ENCODE results near the gene EIF4E1B. TPM values are rescaled to one million over a fixed set of nuclear protein-coding genes. Genes with fewer than 3 reads are reported as not detected.

The EIF4E1B gene
- total RNA-seq, 2 donors from 2014 or later = not detected

DNA sequence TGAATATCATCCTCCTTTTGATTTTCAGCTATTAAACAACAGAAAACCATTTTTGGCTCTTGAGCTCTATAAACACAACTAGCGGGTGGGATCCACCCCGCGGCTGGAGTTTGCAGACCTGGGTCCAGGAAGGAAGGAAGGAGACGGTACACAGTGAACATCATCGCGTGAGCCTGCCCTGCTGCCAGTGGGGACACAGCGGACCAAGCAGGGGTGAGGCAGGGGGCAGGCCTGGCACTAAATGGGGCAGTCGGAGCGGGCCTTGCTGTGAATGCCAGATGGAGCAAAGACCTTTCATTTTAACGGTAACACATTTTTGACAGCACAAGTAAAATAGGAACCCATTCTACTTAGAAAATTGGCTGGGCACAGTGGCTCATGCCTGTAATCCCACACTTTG lies 31.2 kb downstream of the EIF4E1B start:
- ATAC-seq = no peak
- DNase-seq (ENCODE audit: low spot score) = no peak
- Mint-ChIP-seq H3K9me3 (no peaks in the 10 kb centered on the region), H3K27me3 (peaks cover 19% of the 10 kb centered on the region in 2 donors), H3K27ac (no peak overlapping the region), H3K4me1 (ENCODE audit: low read depth in 2 of 2) (peaks cover 24 to 28% of the 10 kb centered on the region in 2 donors), H3K36me3 (no peaks in the 10 kb centered on the region), H3K4me3 (no peak overlapping the region)

GRCh38 chr5:176662371-176663333 lies 32.2 kb downstream of the EIF4E1B start:
- Mint-ChIP-seq H3K27ac (no peak overlapping the region), H3K4me3 (no peak overlapping the region), H3K9me3 (no peaks in the 10 kb centered on the region), H3K27me3 (peaks cover 22 to 27% of the 10 kb centered on the region in 2 donors), H3K4me1 (ENCODE audit: low read depth in 2 of 2) (peaks cover 24 to 28% of the 10 kb centered on the region in 2 donors), H3K36me3 (no peaks in the 10 kb centered on the region)
- DNase-seq (ENCODE audit: low spot score) (no peak), ATAC-seq (no peak)

GRCh38 chr5:176663566-176663965 lies 33.1 kb downstream of the EIF4E1B start:
- no peak overlapping the region for H3K4me3 Mint-ChIP-seq
- H3K27me3 Mint-ChIP-seq = peaks cover 22 to 28% of the 10 kb centered on the region in 2 donors
- H3K9me3 Mint-ChIP-seq = no peaks in the 10 kb centered on the region
- peaks cover 15 to 23% of the 10 kb centered on the region in 2 donors for H3K4me1 Mint-ChIP-seq (ENCODE audit: low read depth in 2 of 2)
- no peak for ATAC-seq
- H3K36me3 Mint-ChIP-seq = no peaks in the 10 kb centered on the region
- H3K27ac Mint-ChIP-seq = no peak overlapping the region
- DNase-seq (ENCODE audit: low spot score) = no peak

DNA sequence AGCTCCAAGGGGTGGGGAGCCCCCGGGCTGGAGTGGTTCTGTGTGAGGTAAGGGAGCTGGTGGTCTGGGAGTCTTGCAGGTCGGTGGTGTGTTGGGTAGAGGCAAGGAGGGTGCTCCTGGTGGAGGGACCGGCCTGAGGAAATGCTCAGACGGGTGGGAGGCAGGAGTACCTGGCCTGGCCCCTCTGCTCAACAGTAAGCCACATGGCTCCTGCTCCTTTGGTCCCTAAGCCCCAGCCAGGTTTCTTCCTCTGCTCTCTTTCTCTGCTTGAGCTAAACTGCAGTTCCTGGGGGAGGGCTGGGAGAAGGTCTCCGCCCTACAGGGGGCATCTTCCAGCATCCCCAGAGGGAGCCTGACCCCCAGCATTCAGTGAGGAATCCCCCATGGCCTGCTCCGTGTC lies 34.0 kb downstream of the EIF4E1B start:
- H3K4me1 Mint-ChIP-seq (ENCODE audit: low read depth in 2 of 2) = peaks cover 8 to 14% of the 10 kb centered on the region in 2 donors
- H3K27me3 Mint-ChIP-seq = peaks cover 22 to 28% of the 10 kb centered on the region in 2 donors
- no peaks in the 10 kb centered on the region for H3K9me3 Mint-ChIP-seq

DNA sequence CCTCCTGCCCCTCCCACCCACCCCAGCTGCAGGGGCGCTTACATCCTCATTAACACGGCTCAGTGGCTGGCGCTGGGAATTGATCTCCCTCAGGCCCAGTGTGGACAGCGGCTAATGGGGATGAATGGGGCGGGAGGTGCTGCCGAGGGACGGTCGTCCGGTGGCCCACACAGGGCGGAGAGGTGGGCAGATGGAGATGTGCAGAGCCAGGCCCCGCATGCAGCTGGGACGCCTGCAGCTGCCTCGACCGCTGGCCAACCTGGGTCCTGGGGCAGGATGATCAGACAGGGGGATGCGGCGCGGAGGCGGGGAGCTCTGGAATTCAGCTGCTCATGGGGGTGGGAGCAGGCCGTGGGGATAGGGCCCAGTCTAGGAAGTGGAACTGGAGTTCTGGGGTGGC lies 34.4 kb downstream of the EIF4E1B start:
- Mint-ChIP-seq H3K4me1 (ENCODE audit: low read depth in 2 of 2) (peaks cover 5 to 10% of the 10 kb centered on the region in 2 donors), H3K36me3 (no peaks in the 10 kb centered on the region), H3K4me3 (no peak overlapping the region), H3K9me3 (no peaks in the 10 kb centered on the region), H3K27ac (no peak overlapping the region), H3K27me3 (peaks cover 23 to 28% of the 10 kb centered on the region in 2 donors)
- ATAC-seq = no peak
- no peak for DNase-seq (ENCODE audit: low spot score)

More for the DNA sequence above, 34.0 kb downstream of the EIF4E1B start:
- DNase-seq (ENCODE audit: low spot score) (no peak), ATAC-seq (no peak)
- Mint-ChIP-seq H3K27ac (no peak overlapping the region), H3K36me3 (no peaks in the 10 kb centered on the region), H3K4me3 (no peak overlapping the region)

GRCh38 chr5:176665517-176665916 lies 35.0 kb downstream of the EIF4E1B start:
- H3K9me3 Mint-ChIP-seq = no peaks in the 10 kb centered on the region
- no peaks in the 10 kb centered on the region for H3K36me3 Mint-ChIP-seq
- H3K27me3 Mint-ChIP-seq = peaks cover 22 to 28% of the 10 kb centered on the region in 2 donors
- peaks cover 4 to 6% of the 10 kb centered on the region in 2 donors for H3K4me1 Mint-ChIP-seq (ENCODE audit: low read depth in 2 of 2)
- no peak overlapping the region for H3K4me3 Mint-ChIP-seq
- no peak for ATAC-seq
- no peak for DNase-seq (ENCODE audit: low spot score)
- no peak overlapping the region for H3K27ac Mint-ChIP-seq

- Mint-ChIP-seq H3K9me3 (no peaks in the 10 kb centered on the region), H3K36me3 (no peaks in the 10 kb centered on the region), H3K27me3 (peaks cover 32 to 35% of the 10 kb centered on the region in 2 donors), H3K4me3 (no peak overlapping the region), H3K4me1 (ENCODE audit: low read depth in 2 of 2) (no peaks in the 10 kb centered on the region), H3K27ac (no peak overlapping the region)
- no peak for ATAC-seq
- no peak for DNase-seq (ENCODE audit: low spot score)
Observed at GRCh38 chr5:176667637-176668036, 37.2 kb downstream of the EIF4E1B start.

GRCh38 chr5:176670449-176670848 lies 40.0 kb downstream of the EIF4E1B start:
- ATAC-seq (no peak), DNase-seq (ENCODE audit: low spot score) (no peak)
- H3K27ac Mint-ChIP-seq = no peak overlapping the region
- H3K36me3 Mint-ChIP-seq = no peaks in the 10 kb centered on the region
- H3K4me3 Mint-ChIP-seq = no peak overlapping the region
- peaks cover 7 to 12% of the 10 kb centered on the region in 2 donors for H3K4me1 Mint-ChIP-seq (ENCODE audit: low read depth in 2 of 2)
- H3K27me3 Mint-ChIP-seq = peaks cover 22 to 23% of the 10 kb centered on the region in 2 donors
- H3K9me3 Mint-ChIP-seq = no peaks in the 10 kb centered on the region

DNA sequence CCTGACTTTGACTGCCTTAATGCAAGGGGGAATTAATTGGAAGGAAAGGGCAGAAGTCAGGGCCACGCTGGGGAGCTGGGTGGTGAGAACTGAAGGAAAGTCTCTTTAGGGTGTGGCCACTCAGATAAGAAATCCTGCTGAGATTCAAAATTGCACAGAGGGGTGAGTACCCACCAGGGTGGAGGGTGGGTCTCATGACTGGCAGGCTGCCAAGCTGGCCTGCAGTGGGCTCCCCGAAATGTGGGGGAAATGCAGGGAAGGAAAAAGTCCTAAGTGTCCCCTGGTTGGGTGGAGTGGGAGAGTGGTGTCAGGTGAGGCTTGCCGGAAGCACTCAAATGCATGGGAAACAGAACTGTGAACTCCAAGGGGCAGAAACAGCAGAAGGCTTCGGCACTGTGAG lies 40.9 kb downstream of the EIF4E1B start:
- Mint-ChIP-seq H3K27me3 (peaks cover 18 to 20% of the 10 kb centered on the region in 2 donors), H3K36me3 (no peaks in the 10 kb centered on the region), H3K27ac (no peak overlapping the region), H3K4me1 (ENCODE audit: low read depth in 2 of 2) (peaks cover 7 to 12% of the 10 kb centered on the region in 2 donors), H3K4me3 (no peak overlapping the region), H3K9me3 (no peaks in the 10 kb centered on the region)
- no peak for ATAC-seq
- DNase-seq (ENCODE audit: low spot score) = no peak

DNA sequence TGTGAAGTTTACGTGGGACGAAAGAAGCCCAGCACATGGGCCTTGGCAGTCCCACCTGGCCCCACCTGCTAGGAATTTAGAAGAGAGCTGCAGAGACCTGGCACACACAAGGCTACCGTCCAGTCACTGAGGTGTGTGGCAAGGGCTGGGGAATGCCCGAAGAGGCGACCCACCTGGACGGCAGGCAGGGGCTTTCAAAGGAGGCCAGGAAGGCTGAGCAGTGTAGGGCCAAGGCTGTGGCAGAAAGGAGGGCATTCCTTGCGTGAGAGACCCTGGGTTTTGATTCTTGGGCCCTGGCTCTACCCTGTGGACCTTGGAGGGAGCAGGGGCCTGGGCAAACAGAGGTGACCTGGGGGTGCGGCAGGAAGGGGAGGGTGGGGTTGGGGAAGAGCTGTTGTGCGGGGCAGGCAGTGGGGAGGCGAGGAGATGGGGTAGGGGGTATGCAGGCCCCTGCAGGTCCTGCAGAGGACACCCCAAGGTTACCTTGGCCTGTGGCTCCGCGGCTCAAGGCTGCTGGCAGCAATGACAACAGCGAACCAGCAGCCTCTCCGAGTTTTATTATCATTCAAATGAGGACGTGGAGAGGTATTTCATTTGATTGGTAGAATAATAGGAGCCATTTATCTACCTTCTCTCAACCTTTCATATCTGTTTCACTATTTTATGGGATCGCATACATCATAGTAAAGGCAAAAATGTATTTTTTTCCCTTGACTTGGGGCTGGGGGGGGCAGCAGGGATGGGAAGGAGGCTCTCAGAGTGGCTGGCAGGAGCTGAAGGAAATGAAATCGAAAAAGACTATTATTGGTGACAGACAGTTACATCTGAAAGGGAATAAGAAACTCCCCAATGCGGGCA lies 41.6 kb downstream of the EIF4E1B start:
- ATAC-seq (no peak), DNase-seq (ENCODE audit: low spot score) (peak; percentile 0)
- H3K36me3 Mint-ChIP-seq = no peaks in the 10 kb centered on the region
- no peak overlapping the region for H3K4me3 Mint-ChIP-seq
- H3K9me3 Mint-ChIP-seq = no peaks in the 10 kb centered on the region
- H3K27me3 Mint-ChIP-seq = peaks cover 13 to 20% of the 10 kb centered on the region in 2 donors
- H3K4me1 Mint-ChIP-seq (ENCODE audit: low read depth in 2 of 2) = peaks cover 7 to 12% of the 10 kb centered on the region in 2 donors
- H3K27ac Mint-ChIP-seq = no peak overlapping the region

DNA sequence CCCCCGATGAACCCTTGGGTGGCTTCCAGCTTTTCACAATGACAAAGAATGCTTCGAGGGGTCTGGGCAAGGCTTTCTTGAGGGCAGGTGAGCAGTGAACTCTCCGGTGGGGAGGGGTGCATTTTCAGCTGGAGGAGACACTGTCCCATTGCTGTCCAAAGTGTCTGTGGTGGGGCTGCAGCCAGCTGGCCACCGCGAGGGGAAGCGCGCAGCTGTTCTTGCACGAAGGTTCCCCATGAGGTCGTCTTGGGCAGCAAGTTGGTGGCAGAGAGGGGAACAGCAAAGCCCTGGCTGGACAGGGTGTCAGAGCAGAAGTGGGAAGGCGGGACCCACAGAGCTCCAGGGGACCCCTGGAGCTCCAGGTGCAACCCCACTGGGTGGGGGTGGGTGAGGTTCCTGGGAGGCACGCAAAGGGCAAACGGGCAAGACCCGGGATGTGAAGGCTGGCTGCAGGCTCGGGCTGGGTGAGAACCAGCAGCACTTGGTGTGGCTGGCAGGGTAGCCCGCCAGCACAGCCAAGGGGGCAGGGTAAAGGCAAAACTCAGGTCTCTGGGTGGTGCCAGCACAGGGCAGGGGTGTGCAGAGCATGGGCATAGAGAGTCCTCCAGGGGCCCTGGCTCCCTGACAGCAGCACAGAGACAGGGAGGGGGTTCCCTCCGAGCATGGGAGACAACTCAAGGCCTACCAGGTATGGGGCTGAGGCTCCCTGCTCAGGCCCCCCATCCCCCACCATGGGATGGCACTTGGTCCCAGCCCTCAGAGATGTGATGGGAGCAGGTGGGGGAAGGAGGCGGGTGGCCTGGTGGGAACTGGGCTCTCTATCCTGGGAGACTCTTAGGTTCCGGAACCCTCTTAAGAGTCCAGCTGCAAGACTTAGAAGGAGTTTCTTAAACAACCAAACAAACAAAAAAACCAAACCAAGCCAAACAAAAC lies 43.4 kb downstream of the EIF4E1B start:
- Mint-ChIP-seq H3K27me3 (peaks cover 18 to 27% of the 10 kb centered on the region in 2 donors), H3K4me1 (ENCODE audit: low read depth in 2 of 2) (peaks cover 7 to 12% of the 10 kb centered on the region in 2 donors)
- DNase-seq (ENCODE audit: low spot score) = no peak

DNA sequence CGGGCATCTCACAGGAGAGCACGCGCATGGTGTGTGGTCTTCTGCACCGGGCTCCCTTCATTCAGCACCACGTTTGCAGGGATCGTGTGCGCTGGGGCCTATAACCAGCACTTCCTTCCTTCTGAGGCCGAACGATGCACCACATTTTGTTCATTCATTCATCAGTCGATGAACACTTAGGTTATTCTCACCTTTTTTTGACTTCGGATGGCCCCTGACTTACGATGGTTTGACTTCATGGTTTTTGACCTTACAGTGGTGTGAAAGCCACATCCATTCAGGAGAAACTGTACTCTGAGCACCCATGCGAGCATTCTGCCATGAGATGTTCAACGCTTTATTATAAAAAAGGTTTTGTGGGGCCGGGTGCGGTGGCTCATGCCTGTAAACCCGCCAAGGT lies 44.3 kb downstream of the EIF4E1B start:
- H3K27ac Mint-ChIP-seq = no peak overlapping the region
- no peak overlapping the region for H3K4me3 Mint-ChIP-seq
- DNase-seq (ENCODE audit: low spot score) = no peak
- ATAC-seq = peak; percentile 22 to 31
- H3K27me3 Mint-ChIP-seq = peaks cover 25 to 30% of the 10 kb centered on the region in 2 donors
- no peaks in the 10 kb centered on the region for H3K36me3 Mint-ChIP-seq
- peaks cover 7 to 12% of the 10 kb centered on the region in 2 donors for H3K4me1 Mint-ChIP-seq (ENCODE audit: low read depth in 2 of 2)
- no peaks in the 10 kb centered on the region for H3K9me3 Mint-ChIP-seq

More for the DNA sequence above, 43.4 kb downstream of the EIF4E1B start:
- Mint-ChIP-seq H3K4me3 (no peak overlapping the region), H3K36me3 (no peaks in the 10 kb centered on the region), H3K9me3 (no peaks in the 10 kb centered on the region), H3K27ac (no peak overlapping the region)
- ATAC-seq = no peak
